Astrocyte (in vitro differentiated cells and primary cell): ENCODE results near the gene TSPEAR.

ENCODE experiments used
- CTCF ChIP-seq: IDR thresholded peaks from 2 replicates; pipeline ENCODE4 v1.5.1; 2011; ENCODE audit warnings: low read depth, mild to moderate bottlenecking, inconsistent platforms, low read length, moderate library complexity; ENCODE audit not compliant: insufficient read depth
- EZH2 ChIP-seq: IDR thresholded peaks from 2 replicates; pipeline ENCODE4 v1.6.1; 2012; ENCODE audit warnings: mild to moderate bottlenecking, low read length, inconsistent platforms; ENCODE audit not compliant: insufficient read depth

GRCh38 chr21:44594406-44594916 lies 116.9 kb downstream of the TSPEAR start:
- no peak for TF ChIP-seq CTCF
- TF ChIP-seq EZH2, result no peak
